Suprapubic skin (tissue), 4 donors: ENCODE data around the gene ADGRB3. TPM values are rescaled to one million over a fixed set of nuclear protein-coding genes. Genes with fewer than 3 reads are reported as not detected.
"Not testable (repeated sequence)": the region's sequence is repeated elsewhere in the genome, so short reads cannot be mapped to it uniquely, and the experiment has no call there.

Experiments
- DNase-seq, 2 donors: peaks; one replicate each; pipeline ENCODE4 v3.0.0-alpha.2; 2019; ENCODE audit warnings: low spot score in 2 of 2
- H3K27ac ChIP-seq: fragments of 200-600 bp; sonication (generic); one replicate; pipeline ENCODE4 v1.5.1; 2019
- H3K27me3 ChIP-seq: fragments of 200-600 bp; sonication (generic); one replicate; pipeline ENCODE4 v1.5.1; 2019
- H3K36me3 ChIP-seq: fragments of 200-600 bp; sonication (generic); one replicate; pipeline ENCODE4 v1.5.1; 2019
- H3K4me1 ChIP-seq: fragments of 200-600 bp; sonication (generic); one replicate; pipeline ENCODE4 v1.5.1; 2019
- H3K4me3 ChIP-seq: fragments of 200-600 bp; sonication (generic); one replicate; pipeline ENCODE4 v1.5.1; 2019; ENCODE audit warnings: mild to moderate bottlenecking
- H3K9me3 ChIP-seq: fragments of 200-600 bp; sonication (generic); one replicate; pipeline ENCODE4 v1.5.1; 2019
- EP300 ChIP-seq: sonication (generic); formaldehyde crosslinking; IDR thresholded peaks from one replicate; pipeline ENCODE4 v1.6.1; 2017; ENCODE audit warnings: antibody characterized with exemption
- POLR2A ChIP-seq, 2 donors: fragments of 450-650 bp; IDR thresholded peaks; one replicate each; pipeline ENCODE4 v1.6.1; 2017; ENCODE audit warnings: antibody characterized with exemption in 2 of 2, mild to moderate bottlenecking in 2 of 2, moderate library complexity in 2 of 2
- POLR2AphosphoS5 ChIP-seq, 3 donors: sonication (generic); formaldehyde crosslinking; IDR thresholded peaks; one replicate each; pipeline ENCODE4 v1.6.1; 2017; ENCODE audit warnings: antibody characterized with exemption in 3 of 3
- WGBS: methylation state at CpG from one replicate; pipeline ENCODE4 v1.1.5; 2018; 5-methylcytosine and 5-hydroxymethylcytosine counted together
- total RNA-seq, 4 donors: library from RNA; depleted of rRNA; stranded (reverse); fragments of >200 nt; gene quantifications; one replicate each; pipeline ENCODE4 v1.1.0, GENCODE V29; 2016
- TF ChIP-seq, protein P1 (sequence below), 2 donors: fragments of 200-600 bp in 1 of 2; fragments of 450-650 bp in 1 of 2; sonication (generic) in 1 of 2; IDR thresholded peaks; one replicate each; pipeline ENCODE4 v1.5.1; 2016 to 2019; ENCODE audit warnings: antibody characterized with exemption in 2 of 2, mild to moderate bottlenecking in 1 of 2, moderate library complexity in 1 of 2

Gene ADGRB3
- total RNA-seq, 4 donors from 2014 or later, result 0.42 to 2.2 (median 1.3) TPM

DNA sequence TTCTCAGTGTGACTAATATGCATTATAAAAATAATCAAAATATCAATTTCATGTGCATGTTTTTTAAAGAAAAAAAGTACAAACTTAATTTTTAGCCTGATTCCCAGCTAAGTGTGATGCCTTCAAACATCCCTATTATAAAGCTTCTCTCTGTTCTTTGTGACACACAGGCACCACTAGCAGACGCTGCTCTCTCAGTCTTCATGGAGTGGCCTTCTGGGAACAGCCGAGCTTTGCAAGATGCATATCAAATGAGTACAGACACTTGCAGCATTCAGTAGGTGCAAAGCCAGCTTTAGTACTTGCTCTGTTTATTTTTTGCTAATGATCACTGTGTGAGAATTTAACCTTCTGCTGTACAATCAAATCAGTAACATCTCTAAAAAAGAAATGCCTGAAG, 340.0 kb downstream of the ADGRB3 start:
- no peak for DNase-seq
- H3K27me3 ChIP-seq, result no peaks in the 10 kb centered on the region
- H3K9me3 ChIP-seq, result no peaks in the 10 kb centered on the region
- no peak overlapping the region for H3K27ac ChIP-seq
- no peaks in the 10 kb centered on the region for H3K4me1 ChIP-seq
- WGBS, result 31% methylated on average over 2 of the region's 2 CpGs
- TF ChIP-seq POLR2AphosphoS5 (IDR thresholded peaks at IDR 0.05), result no peak
- no peak for TF ChIP-seq POLR2A (IDR thresholded peaks at IDR 0.05)
- TF ChIP-seq EP300, result no peak
- TF ChIP-seq, protein P1, sequence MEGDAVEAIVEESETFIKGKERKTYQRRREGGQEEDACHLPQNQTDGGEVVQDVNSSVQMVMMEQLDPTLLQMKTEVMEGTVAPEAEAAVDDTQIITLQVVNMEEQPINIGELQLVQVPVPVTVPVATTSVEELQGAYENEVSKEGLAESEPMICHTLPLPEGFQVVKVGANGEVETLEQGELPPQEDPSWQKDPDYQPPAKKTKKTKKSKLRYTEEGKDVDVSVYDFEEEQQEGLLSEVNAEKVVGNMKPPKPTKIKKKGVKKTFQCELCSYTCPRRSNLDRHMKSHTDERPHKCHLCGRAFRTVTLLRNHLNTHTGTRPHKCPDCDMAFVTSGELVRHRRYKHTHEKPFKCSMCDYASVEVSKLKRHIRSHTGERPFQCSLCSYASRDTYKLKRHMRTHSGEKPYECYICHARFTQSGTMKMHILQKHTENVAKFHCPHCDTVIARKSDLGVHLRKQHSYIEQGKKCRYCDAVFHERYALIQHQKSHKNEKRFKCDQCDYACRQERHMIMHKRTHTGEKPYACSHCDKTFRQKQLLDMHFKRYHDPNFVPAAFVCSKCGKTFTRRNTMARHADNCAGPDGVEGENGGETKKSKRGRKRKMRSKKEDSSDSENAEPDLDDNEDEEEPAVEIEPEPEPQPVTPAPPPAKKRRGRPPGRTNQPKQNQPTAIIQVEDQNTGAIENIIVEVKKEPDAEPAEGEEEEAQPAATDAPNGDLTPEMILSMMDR (IDR thresholded peaks at IDR 0.05), result no peak
- H3K4me3 ChIP-seq, result no peak overlapping the region
- no peaks in the 10 kb centered on the region for H3K36me3 ChIP-seq

DNA sequence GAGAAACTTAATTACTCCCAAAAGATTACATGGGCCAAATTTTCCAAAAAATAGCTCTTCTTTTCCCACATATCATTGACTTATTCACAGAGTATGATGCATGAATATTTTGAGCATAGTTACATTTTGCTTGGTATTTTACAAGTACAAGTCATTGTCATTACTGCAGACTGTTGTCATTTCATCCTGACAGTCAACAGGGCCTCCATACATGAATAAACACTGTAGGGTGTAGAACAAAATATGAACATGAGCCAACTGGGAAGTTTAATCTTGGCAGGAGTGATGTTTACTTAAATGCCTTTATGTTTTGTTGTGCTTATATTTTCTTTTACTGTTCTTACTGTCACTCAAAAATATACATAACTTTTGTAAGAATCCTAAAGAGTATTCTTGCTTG, 340.7 kb downstream of the ADGRB3 start:
- Histone ChIP-seq H3K27me3 (no peaks in the 10 kb centered on the region), H3K9me3 (no peaks in the 10 kb centered on the region), H3K4me1 (no peaks in the 10 kb centered on the region), H3K4me3 (no peak overlapping the region), H3K36me3 (no peaks in the 10 kb centered on the region), H3K27ac (no peak overlapping the region)
- TF ChIP-seq POLR2AphosphoS5 (IDR thresholded peaks at IDR 0.05), result no peak
- no peak for TF ChIP-seq EP300
- TF ChIP-seq POLR2A (IDR thresholded peaks at IDR 0.05), result no peak
- TF ChIP-seq, protein P1 (IDR thresholded peaks at IDR 0.05), result no peak
- DNase-seq, result no peak

DNA sequence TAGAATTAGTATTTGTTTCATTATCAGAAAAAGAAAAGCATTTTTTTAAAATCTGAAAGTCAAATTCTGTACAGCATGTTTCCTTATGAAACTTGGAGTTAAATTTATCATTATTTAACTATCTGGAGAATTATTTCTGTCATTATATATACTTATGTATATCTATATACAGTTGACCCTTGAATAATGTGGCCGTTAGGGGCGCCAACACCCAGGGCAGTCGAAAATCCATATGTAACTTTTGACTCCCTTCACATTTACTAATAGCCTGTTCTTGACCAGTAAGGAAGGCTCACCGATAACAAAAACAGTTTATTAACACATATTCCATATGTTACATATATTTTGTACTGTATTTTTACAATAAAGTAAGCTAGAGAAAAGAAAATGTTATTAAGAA, 341.2 kb downstream of the ADGRB3 start:
- WGBS, result 89% methylated on average over 4 of the region's 4 CpGs
- H3K9me3 ChIP-seq, result no peaks in the 10 kb centered on the region

GRCh38 chr6:68978411-68978810, 343.3 kb downstream of the ADGRB3 start:
- H3K4me1 ChIP-seq, result no peaks in the 10 kb centered on the region
- no peak overlapping the region for H3K4me3 ChIP-seq
- no peak for TF ChIP-seq POLR2A (IDR thresholded peaks at IDR 0.05)
- no peak for TF ChIP-seq EP300
- TF ChIP-seq, protein P1 (IDR thresholded peaks at IDR 0.05), result no peak
- no peak for TF ChIP-seq POLR2AphosphoS5 (IDR thresholded peaks at IDR 0.05)
- no peak for DNase-seq
- no peaks in the 10 kb centered on the region for H3K36me3 ChIP-seq
- H3K27ac ChIP-seq, result no peak overlapping the region
- no peaks in the 10 kb centered on the region for H3K9me3 ChIP-seq
- H3K27me3 ChIP-seq, result no peaks in the 10 kb centered on the region

More for the DNA sequence above, 341.2 kb downstream of the ADGRB3 start:
- no peak overlapping the region for H3K4me3 ChIP-seq
- DNase-seq, result no peak
- H3K36me3 ChIP-seq, result no peaks in the 10 kb centered on the region
- H3K27me3 ChIP-seq, result no peaks in the 10 kb centered on the region
- TF ChIP-seq POLR2A (IDR thresholded peaks at IDR 0.05) (no peak), EP300 (no peak), POLR2AphosphoS5 (IDR thresholded peaks at IDR 0.05) (no peak)
- TF ChIP-seq, protein P1 (IDR thresholded peaks at IDR 0.05), result no peak
- no peaks in the 10 kb centered on the region for H3K4me1 ChIP-seq
- H3K27ac ChIP-seq, result no peak overlapping the region

DNA sequence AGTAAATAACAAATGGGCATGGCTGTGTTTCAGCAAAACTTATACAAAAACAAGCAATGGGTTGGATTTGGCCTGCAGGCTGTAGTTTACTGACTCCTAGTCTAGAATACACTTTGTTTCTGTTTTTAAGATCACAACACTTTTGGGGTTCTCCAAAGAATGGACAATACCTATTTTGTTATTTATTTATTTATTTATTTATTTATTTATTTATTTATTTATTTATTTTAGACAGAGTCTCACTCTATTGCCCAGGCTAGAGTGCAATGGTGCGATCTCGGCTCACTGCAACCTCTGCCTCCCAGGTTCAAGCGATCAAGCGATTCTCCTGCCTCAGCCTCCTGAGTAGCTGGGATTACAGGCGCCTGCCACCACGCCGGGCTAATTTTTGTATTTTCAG, 346.6 kb downstream of the ADGRB3 start:
- H3K4me3 ChIP-seq, H3K27me3 ChIP-seq, H3K27ac ChIP-seq, DNase-seq, H3K9me3 ChIP-seq, H3K4me1 ChIP-seq, H3K36me3 ChIP-seq: not testable (repeated sequence)
- WGBS, result 94% methylated on average over 6 of the region's 7 CpGs

DNA sequence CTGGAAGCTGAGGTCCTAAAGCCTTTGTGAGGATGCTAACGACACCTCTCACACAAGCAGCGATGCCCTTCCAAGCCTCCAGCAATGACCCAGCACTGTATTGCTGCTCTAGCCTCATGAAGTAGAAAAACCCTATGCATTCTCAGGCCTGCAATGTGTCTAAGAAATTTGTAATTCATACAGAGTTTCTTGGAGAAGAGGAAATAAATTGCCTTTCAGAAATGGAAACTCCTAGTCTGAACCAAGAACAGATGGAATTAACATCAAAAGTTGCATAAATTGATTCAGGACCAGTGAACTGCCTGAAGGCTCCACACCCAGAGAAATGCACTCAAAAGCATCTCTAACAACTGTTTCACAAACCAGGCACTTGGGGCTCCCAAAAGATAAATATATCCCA, 353.6 kb downstream of the ADGRB3 start:
- no peak overlapping the region for H3K27ac ChIP-seq
- 100% methylated on average over 2 of the region's 2 CpGs for WGBS
- H3K36me3 ChIP-seq, result no peaks in the 10 kb centered on the region
- no peaks in the 10 kb centered on the region for H3K4me1 ChIP-seq
- H3K9me3 ChIP-seq, result no peaks in the 10 kb centered on the region
- H3K27me3 ChIP-seq, result no peaks in the 10 kb centered on the region
- no peak overlapping the region for H3K4me3 ChIP-seq
- TF ChIP-seq EP300, result no peak
- TF ChIP-seq, protein P1 (IDR thresholded peaks at IDR 0.05), result no peak
- no peak for TF ChIP-seq POLR2A (IDR thresholded peaks at IDR 0.05)
- TF ChIP-seq POLR2AphosphoS5 (IDR thresholded peaks at IDR 0.05), result no peak
- no peak for DNase-seq
